Measurements from ENCODE around the gene FTO. TPM values are rescaled to one million over a fixed set of nuclear protein-coding genes. Genes with fewer than 3 reads are reported as not detected.
A peak's percentile ranks its signal among the peaks of the same experiment; 100 is the strongest.

The FTO gene
- total and polyA plus RNA-seq, 2 of the 13 experiments (the other 11 are each of a cell fraction or from before 2014, with no cell fraction given) = 41.6 to 55.8 TPM

- TF ChIP-seq TERF1 (CRISPR knock-in tag; IDR thresholded peaks at IDR 0.05) (no peak), REXO4 (CRISPR knock-in tag; IDR thresholded peaks at IDR 0.05; ENCODE audit: borderline replicate concordance) (no peak; the same call in 1 of the 2 replicates), PRDM4 (CRISPR knock-in tag; IDR thresholded peaks at IDR 0.05; ENCODE audit: borderline replicate concordance) (no peak), HNRNPL (IDR thresholded peaks at IDR 0.05; ENCODE audit: low read depth, low read length) (0 out of 2 replicates have a peak, but pooled peaks have one; percentile 26), ZNF414 (CRISPR knock-in tag; IDR thresholded peaks at IDR 0.05) (peak; percentile 89), KDM5A (IDR thresholded peaks at IDR 0.05; ENCODE audit: borderline replicate concordance, low read length) (no peak; the same call in 1 of the 2 replicates), PHF5A (CRISPR knock-in tag; IDR thresholded peaks at IDR 0.05; ENCODE audit: low read depth, unreplicated experiment) (peak; percentile 84), ZBTB43 (CRISPR knock-in tag; conservative IDR thresholded peaks at IDR 0.05) (peak; percentile 85), ZNF878 (CRISPR knock-in tag; IDR thresholded peaks at IDR 0.05) (no peak), ZNF329 (CRISPR knock-in tag; IDR thresholded peaks at IDR 0.05; ENCODE audit: low read depth) (peak; percentile 59; the same call in 1 of the 2 replicates), FOXJ3 (CRISPR knock-in tag; IDR thresholded peaks at IDR 0.05; ENCODE audit: borderline replicate concordance) (peak; percentile 91), ZNF772 (CRISPR knock-in tag; IDR thresholded peaks at IDR 0.05) (peak; percentile 98), ZBTB1 (CRISPR knock-in tag; IDR thresholded peaks at IDR 0.05; ENCODE audit: borderline replicate concordance) (peak; percentile 52; the same call in 1 of the 2 replicates), ZNF768 (CRISPR knock-in tag; IDR thresholded peaks at IDR 0.05) (peak; percentile 76; the same call in 1 of the 2 replicates), SAFB2 (CRISPR knock-in tag; IDR thresholded peaks at IDR 0.05; ENCODE audit: borderline replicate concordance, low read depth) (no peak; the same call in 1 of the 2 replicates), ZNF34 (CRISPR knock-in tag; IDR thresholded peaks at IDR 0.05; ENCODE audit: borderline replicate concordance) (no peak; the same call in 1 of the 2 replicates), DMTF1 (CRISPR knock-in tag; IDR thresholded peaks at IDR 0.05) (no peak), MXD3 (CRISPR knock-in tag; IDR thresholded peaks at IDR 0.05) (peak; percentile 15; the same call in 1 of the 2 replicates)
Measured at GRCh38 chr16:54176376-54176901, 472.5 kb downstream of the FTO start (continued).
